ENCODE results near the gene TRUB2.

DNA sequence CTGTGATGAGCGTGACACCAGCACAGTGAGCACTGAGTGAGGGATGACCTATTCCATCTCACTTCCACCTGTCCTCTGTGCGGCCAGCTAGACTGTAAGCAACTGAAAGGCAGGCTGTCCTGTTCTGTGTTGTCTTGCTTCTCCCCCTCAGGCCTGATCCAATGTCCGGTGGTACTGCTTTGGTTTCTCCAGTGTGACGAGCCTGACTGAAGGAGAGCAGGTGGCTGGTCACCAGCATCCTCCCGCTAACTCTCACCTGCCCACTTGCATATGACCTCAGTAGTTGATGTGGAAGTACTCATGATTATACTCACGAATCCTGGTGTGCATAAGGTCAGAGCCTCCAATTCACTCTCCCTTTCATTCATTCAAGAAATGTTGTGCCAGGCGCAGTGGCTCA is 15.7 kb upstream of the TRUB2 start:
- TF ChIP-seq, protein P1, sequence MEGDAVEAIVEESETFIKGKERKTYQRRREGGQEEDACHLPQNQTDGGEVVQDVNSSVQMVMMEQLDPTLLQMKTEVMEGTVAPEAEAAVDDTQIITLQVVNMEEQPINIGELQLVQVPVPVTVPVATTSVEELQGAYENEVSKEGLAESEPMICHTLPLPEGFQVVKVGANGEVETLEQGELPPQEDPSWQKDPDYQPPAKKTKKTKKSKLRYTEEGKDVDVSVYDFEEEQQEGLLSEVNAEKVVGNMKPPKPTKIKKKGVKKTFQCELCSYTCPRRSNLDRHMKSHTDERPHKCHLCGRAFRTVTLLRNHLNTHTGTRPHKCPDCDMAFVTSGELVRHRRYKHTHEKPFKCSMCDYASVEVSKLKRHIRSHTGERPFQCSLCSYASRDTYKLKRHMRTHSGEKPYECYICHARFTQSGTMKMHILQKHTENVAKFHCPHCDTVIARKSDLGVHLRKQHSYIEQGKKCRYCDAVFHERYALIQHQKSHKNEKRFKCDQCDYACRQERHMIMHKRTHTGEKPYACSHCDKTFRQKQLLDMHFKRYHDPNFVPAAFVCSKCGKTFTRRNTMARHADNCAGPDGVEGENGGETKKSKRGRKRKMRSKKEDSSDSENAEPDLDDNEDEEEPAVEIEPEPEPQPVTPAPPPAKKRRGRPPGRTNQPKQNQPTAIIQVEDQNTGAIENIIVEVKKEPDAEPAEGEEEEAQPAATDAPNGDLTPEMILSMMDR (IDR thresholded peaks at IDR 0.05 in 2 of 3, conservative IDR thresholded peaks at IDR 0.05 in 1 of 3; ENCODE audit: borderline replicate concordance in 1 of 3, insufficient read depth in 1 of 3, low read depth in 2 of 3, low read length in 2 of 3), result no peak
- TF ChIP-seq POLR2A (IDR thresholded peaks at IDR 0.05; ENCODE audit: borderline replicate concordance, extremely low read depth, insufficient read depth, insufficient read length) (no peak), POLR2AphosphoS5 (IDR thresholded peaks at IDR 0.05; ENCODE audit: low read depth, low read length) (no peak), EZH2 (IDR thresholded peaks at IDR 0.05) (no peak), JUND (IDR thresholded peaks at IDR 0.05) (no peak), RAD21 (IDR thresholded peaks at IDR 0.05; ENCODE audit: low read depth) (no peak), SIN3A (IDR thresholded peaks at IDR 0.05; ENCODE audit: low read depth) (no peak), EGR1 (IDR thresholded peaks at IDR 0.05; ENCODE audit: low read depth) (no peak)
- TF ChIP-seq, protein P2, sequence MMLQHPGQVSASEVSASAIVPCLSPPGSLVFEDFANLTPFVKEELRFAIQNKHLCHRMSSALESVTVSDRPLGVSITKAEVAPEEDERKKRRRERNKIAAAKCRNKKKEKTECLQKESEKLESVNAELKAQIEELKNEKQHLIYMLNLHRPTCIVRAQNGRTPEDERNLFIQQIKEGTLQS (IDR thresholded peaks at IDR 0.05), result no peak

Data from HCT116 (cell line).